ENCODE measurements around the gene ITPR3.

DNA sequence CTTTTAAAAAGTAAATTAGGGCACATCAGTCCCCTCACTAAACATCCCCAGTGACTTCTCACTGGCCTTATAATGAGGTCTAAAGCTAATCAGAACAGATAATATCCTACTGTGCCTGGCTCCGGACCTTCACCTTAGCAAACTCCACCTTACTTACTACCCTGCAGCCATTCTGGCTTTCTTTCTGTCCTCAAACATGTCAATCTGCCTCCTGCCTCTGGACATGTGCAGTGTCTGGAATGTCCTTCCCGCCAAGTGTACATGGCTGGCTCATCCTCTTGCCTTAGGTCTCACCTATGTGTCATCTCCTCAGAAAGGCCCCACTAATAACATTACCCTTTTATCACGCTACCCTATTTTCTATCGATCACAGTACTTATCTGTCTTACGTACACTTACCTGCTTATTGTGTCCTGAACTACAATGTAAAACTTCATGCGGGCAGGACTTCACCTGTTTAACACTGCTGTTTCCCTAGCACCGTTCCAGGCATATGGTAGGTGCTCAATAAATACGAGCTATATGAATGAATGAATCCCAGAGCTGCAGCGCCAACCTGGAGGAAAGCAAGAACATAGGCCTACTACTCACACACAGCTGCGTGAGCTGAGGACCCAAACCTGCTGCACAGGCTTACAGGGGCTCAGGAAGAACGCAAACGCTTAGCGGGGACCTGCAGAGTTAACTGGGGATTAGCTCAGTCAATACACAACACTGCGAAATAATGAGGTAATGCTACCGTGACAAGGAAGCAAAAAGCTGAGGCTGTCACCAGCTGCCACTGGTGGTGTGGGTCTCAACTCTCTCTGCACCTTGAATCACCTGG, 89.4 kb downstream of the ITPR3 start:
- TF ChIP-seq, protein P1, sequence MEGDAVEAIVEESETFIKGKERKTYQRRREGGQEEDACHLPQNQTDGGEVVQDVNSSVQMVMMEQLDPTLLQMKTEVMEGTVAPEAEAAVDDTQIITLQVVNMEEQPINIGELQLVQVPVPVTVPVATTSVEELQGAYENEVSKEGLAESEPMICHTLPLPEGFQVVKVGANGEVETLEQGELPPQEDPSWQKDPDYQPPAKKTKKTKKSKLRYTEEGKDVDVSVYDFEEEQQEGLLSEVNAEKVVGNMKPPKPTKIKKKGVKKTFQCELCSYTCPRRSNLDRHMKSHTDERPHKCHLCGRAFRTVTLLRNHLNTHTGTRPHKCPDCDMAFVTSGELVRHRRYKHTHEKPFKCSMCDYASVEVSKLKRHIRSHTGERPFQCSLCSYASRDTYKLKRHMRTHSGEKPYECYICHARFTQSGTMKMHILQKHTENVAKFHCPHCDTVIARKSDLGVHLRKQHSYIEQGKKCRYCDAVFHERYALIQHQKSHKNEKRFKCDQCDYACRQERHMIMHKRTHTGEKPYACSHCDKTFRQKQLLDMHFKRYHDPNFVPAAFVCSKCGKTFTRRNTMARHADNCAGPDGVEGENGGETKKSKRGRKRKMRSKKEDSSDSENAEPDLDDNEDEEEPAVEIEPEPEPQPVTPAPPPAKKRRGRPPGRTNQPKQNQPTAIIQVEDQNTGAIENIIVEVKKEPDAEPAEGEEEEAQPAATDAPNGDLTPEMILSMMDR (IDR thresholded peaks at IDR 0.05; ENCODE audit: insufficient read depth, low read depth, low read length), result no peak
- no peak for TF ChIP-seq EZH2 (IDR thresholded peaks at IDR 0.05; ENCODE audit: insufficient read depth, low read length)
